ENCODE data around the gene ENPP3. TPM values are rescaled to one million over a fixed set of nuclear protein-coding genes. Genes with fewer than 3 reads are reported as not detected.
A peak's percentile ranks its signal among the peaks of the same experiment; 100 is the strongest.

The ENPP3 gene
- total and polyA plus RNA-seq, 10 of the 15 experiments (the other 5 are each of a cell fraction or from before 2014, with no cell fraction given): 0.01 TPM; not detected in 9

- Histone ChIP-seq H3K4me1 (ENCODE audit: control insufficient read depth, insufficient read depth, low read length) (no peaks in the 10 kb centered on the region), H3K36me3 (ENCODE audit: control insufficient read depth in 2 of 2, insufficient read depth in 2 of 2, low read length in 1 of 2) (peaks cover 0 to 13% of the 10 kb centered on the region in 2 experiments; a peak in 1 of 4 replicates), H3K27me3 (replicated peaks in 1 of 2; ENCODE audit: control insufficient read depth in 2 of 2, insufficient read depth in 2 of 2, low read length in 1 of 2) (no peaks in the 10 kb centered on the region), H3K4me3 (peak within 1 kb of the TSS; percentile 89), H3K9ac (ENCODE audit: control insufficient read depth, insufficient read depth, low read length) (peak within 1 kb of the TSS; percentile 75), H3K79me2 (ENCODE audit: control insufficient read depth, insufficient read depth, low read length) (peaks cover 12% of the 10 kb centered on the region), H4K20me1 (ENCODE audit: control insufficient read depth, insufficient read depth) (no peaks in the 10 kb centered on the region), H3K27ac (ENCODE audit: control insufficient read depth, insufficient read depth) (peak within 1 kb of the TSS; percentile 54), H2AFZ (ENCODE audit: control insufficient read depth, low read depth, low read length) (peak within 1 kb of the TSS; percentile 92), H3K4me2 (ENCODE audit: control insufficient read depth, insufficient read depth) (peak within 1 kb of the TSS; percentile 75; the same call in 1 of the 2 replicates), H3K9me3 (replicated peaks; ENCODE audit: control insufficient read depth, insufficient read depth, low read length) (no peaks in the 10 kb centered on the region)
- ATAC-seq: peak; percentile 96
- ChIA-PET RAD21 (ENCODE audit: unreplicated experiment) (interaction anchor here (0.7 to 1.8 kb wide), 10 partner anchors 12 to 428 kb away, joined by 3 to 9 read pairs (median 3); no protein-coding TSS in a partner anchor), POLR2A (interaction anchor here (0.6 to 3.1 kb wide), 5 partner anchors 12 to 396 kb away, joined by 3 to 10 read pairs (median 5); no protein-coding TSS in a partner anchor), CTCF (interaction anchor here (0.6 to 3.7 kb wide), 40 partner anchors 9 to 952 kb away, joined by 3 to 26 read pairs (median 4); partner anchors contain the start of gene ENPP3), SMC1A (ENCODE audit: uncharacterized antibody, unreplicated experiment) (interaction anchor here (0.6 to 1.9 kb wide), 17 partner anchors 8 to 892 kb away, joined by 3 to 7 read pairs (median 3); partner anchors contain the start of gene ENPP3)
- in situ Hi-C loops (cut with MboI) (no loop called here), intact Hi-C loops (cut with micrococcal nuclease; ENCODE audit: unreplicated experiment) (loop anchor here (1.0 to 2.0 kb wide), 2 partner anchors 109 to 429 kb away; no protein-coding TSS in a partner anchor)
- 0% methylated on average over 41 of the region's 53 CpGs for WGBS (ENCODE audit: insufficient coverage, insufficient replicate concordance, low lambda C conversion rate, missing lambda C conversion rate)
- peak; percentile 80 for DNase-seq (ENCODE audit: low read depth, low spot score)
- BruUV-seq (replicated peaks): no TSS peak
- peak; percentile 91 for FAIRE-seq
- TF ChIP-seq E4F1 (IDR thresholded peaks at IDR 0.05; ENCODE audit: borderline replicate concordance, partially characterized antibody): peak; percentile 76
- 0 out of 2 replicates have a peak, but pooled peaks have one; percentile 34 for TF ChIP-seq ATF2 (IDR thresholded peaks at IDR 0.05; ENCODE audit: low read length)
- 0 out of 2 replicates have a peak, but pooled peaks have one; percentile 18 for TF ChIP-seq IRF5 (IDR thresholded peaks at IDR 0.05; ENCODE audit: borderline replicate concordance)
- no peak for TF ChIP-seq SUPT20H (IDR thresholded peaks at IDR 0.05; ENCODE audit: borderline replicate concordance, control insufficient read depth, low read depth, low read length)
- peak; percentile 98 for TF ChIP-seq IKZF1 (conservative IDR thresholded peaks at IDR 0.05)
- TF ChIP-seq GABPA (IDR thresholded peaks at IDR 0.05; ENCODE audit: low read depth): peak; percentile 100
- TF ChIP-seq PAX8 (IDR thresholded peaks at IDR 0.05): no peak
- TF ChIP-seq RCOR1 (conservative IDR thresholded peaks at IDR 0.05; ENCODE audit: low read depth, low read length): peak; percentile 91; the same call in 1 of the 2 replicates
- no peak for TF ChIP-seq SUZ12 (IDR thresholded peaks at IDR 0.05; ENCODE audit: unreplicated experiment)
- TF ChIP-seq, protein P1, sequence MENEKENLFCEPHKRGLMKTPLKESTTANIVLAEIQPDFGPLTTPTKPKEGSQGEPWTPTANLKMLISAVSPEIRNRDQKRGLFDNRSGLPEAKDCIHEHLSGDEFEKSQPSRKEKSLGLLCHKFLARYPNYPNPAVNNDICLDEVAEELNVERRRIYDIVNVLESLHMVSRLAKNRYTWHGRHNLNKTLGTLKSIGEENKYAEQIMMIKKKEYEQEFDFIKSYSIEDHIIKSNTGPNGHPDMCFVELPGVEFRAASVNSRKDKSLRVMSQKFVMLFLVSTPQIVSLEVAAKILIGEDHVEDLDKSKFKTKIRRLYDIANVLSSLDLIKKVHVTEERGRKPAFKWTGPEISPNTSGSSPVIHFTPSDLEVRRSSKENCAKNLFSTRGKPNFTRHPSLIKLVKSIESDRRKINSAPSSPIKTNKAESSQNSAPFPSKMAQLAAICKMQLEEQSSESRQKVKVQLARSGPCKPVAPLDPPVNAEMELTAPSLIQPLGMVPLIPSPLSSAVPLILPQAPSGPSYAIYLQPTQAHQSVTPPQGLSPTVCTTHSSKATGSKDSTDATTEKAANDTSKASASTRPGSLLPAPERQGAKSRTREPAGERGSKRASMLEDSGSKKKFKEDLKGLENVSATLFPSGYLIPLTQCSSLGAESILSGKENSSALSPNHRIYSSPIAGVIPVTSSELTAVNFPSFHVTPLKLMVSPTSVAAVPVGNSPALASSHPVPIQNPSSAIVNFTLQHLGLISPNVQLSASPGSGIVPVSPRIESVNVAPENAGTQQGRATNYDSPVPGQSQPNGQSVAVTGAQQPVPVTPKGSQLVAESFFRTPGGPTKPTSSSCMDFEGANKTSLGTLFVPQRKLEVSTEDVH (IDR thresholded peaks at IDR 0.05; ENCODE audit: low read depth, partially characterized antibody): peak; percentile 95
- TF ChIP-seq LARP7 (IDR thresholded peaks at IDR 0.05): peak; percentile 99
- peak; percentile 71 for TF ChIP-seq IRF4 (IDR thresholded peaks at IDR 0.05; ENCODE audit: low read depth, low read length)
- TF ChIP-seq WRNIP1 (IDR thresholded peaks at IDR 0.05; ENCODE audit: borderline replicate concordance, low read depth, low read length): peak; percentile 97; the same call in 1 of the 2 replicates
These were observed 9.1 kb upstream of the ENPP3 start, which contains the start of gene MED23 for GRCh38 chr6:131627724-131628682. Gene MED23, minus strand, starts transcription at chr6:131628242. Its CDS starts 193 bp downstream, at chr6:131628049.

All from GM12878 (cell line).